ENCODE results near the gene TADA3.

The TADA3 gene

DNA sequence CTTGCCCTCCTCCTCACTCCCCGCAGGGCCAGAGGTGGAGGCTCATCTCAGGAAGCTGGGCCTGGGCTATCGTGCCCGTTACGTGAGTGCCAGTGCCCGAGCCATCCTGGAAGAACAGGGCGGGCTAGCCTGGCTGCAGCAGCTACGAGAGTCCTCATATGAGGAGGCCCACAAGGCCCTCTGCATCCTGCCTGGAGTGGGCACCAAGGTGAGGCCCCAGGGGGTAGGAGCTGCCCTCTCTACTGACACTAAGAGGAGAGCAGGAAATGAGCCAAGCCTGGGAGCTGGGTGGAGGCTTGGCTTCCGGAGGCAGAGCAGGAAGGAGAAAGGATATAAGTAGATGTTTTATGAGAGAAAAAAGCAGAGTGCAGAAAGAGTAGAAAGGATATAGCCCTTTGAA is 37.6 kb downstream of the TADA3 start:
- in situ Hi-C loops (cut with MboI; ENCODE audit: low pct_unique_long_range_greater_than_20kb, low sequenced_read_pairs, unreplicated experiment) = no loop called here
- DNase-seq (ENCODE audit: low spot score) = no peak
- TF ChIP-seq, protein P1, sequence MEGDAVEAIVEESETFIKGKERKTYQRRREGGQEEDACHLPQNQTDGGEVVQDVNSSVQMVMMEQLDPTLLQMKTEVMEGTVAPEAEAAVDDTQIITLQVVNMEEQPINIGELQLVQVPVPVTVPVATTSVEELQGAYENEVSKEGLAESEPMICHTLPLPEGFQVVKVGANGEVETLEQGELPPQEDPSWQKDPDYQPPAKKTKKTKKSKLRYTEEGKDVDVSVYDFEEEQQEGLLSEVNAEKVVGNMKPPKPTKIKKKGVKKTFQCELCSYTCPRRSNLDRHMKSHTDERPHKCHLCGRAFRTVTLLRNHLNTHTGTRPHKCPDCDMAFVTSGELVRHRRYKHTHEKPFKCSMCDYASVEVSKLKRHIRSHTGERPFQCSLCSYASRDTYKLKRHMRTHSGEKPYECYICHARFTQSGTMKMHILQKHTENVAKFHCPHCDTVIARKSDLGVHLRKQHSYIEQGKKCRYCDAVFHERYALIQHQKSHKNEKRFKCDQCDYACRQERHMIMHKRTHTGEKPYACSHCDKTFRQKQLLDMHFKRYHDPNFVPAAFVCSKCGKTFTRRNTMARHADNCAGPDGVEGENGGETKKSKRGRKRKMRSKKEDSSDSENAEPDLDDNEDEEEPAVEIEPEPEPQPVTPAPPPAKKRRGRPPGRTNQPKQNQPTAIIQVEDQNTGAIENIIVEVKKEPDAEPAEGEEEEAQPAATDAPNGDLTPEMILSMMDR (IDR thresholded peaks at IDR 0.05; ENCODE audit: extremely low read depth, insufficient read depth, missing control alignments) = no peak

DNA sequence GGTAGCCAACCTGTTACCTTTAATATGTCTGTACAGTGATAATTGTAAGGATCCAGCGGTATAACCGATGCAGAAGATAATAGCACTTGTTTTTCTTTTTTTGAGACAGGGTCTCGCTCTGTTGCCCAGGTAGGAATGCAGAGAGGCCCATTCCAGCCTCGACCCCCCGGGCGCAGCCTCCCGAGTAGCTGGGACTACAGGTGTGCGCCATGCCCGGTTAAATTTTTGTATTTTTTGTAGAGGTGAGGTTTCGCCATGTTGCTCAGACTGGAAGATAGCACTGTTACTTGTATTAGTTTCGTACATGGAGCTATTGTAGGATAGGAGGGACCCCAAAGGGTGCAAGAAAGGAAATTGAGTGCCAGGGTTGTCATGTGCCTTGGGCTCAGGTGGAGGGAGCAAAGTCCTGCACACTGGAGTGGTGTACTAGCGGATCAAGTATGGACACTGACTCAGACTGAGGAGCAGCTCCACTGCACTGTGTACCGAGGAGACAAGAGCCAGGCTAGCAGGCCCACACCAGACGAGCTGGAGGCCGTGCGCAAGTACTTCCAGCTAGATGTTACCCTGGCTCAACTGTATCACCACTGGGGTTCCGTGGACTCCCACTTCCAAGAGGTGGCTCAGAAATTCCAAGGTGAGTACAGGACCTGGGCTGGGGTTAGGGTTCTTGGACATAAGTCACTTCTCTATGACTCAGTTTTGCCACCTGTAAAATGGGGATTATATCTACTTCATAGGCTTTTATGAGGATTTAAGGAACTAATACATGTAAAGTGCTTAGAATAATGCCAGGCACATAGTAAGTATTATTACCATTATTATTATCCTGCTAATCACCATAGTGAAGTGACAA is 41.5 kb downstream of the TADA3 start:
- peak; percentile 45 for DNase-seq (ENCODE audit: low spot score)
- in situ Hi-C loops (cut with MboI; ENCODE audit: low pct_unique_long_range_greater_than_20kb, low sequenced_read_pairs, unreplicated experiment) = no loop called here
- TF ChIP-seq, protein P1 (IDR thresholded peaks at IDR 0.05; ENCODE audit: extremely low read depth, insufficient read depth, missing control alignments) = no peak

DNA sequence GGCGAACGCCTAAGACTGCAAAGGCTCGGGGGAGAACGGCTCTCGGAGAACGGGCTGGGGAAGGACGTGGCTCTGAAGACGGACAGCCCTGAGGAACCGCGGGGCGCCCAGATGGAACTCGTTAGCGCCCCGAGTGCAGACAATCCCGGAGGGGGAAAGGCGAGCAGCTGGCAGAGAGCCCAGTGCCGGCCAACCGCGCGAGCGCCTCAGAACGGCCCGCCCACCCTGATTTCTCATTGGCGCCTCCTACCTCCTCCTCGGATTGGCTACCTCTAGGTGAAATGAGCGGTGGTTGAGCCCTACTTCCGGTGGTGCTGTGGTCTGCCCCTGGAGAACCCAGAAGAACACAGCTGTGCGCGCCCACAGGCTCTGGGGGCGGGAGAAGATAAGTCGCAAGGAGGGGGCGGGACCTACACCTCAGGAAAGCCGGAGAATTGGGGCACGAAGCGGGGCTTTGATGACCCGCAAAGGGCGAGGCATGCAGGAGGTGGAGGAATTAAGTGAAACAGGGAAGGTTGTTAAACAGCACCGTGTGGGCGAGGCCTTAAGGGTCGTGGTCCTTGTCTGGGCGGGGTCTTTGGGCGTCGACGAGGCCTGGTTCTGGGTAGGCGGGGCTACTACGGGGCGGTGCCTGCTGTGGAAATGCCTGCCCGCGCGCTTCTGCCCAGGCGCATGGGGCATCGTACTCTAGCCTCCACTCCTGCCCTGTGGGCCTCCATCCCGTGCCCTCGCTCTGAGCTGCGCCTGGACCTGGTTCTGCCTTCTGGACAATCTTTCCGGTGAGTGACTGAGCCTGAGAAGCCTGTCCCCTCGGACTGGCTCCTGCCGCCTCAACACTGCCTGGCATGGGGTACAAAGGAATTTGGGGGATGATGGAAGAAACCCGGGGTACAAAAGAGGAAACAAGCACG is 42.4 kb downstream of the TADA3 start, which contains the start of gene OGG1:
OGG1 (plus strand) TSS at position 308 of the 911 bp plus-strand sequence; CDS start at position 643, 335 bp downstream.
- TF ChIP-seq, protein P1 (IDR thresholded peaks at IDR 0.05; ENCODE audit: extremely low read depth, insufficient read depth, missing control alignments) = no peak
- DNase-seq (ENCODE audit: low spot score) = peak; percentile 97
- in situ Hi-C loops (cut with MboI; ENCODE audit: low pct_unique_long_range_greater_than_20kb, low sequenced_read_pairs, unreplicated experiment) = no loop called here

DNA sequence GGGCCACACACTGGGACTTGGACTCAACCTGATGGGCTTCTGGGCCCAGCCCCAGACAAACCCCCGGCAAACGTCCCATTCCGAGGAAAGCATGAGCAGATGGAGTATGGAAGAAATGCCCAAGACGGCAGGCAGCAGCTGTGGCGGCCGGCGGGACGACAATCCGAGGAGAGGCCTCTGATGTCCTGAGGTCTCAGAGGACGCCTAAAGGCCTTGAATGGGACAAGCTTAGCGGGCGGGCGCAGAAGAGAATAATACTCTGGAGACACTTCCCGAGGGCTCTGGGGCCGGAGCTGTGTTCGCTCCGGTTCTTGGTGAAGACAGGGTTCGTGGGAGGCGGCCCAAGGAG is 43.0 kb downstream of the TADA3 start:
- TF ChIP-seq, protein P1 (IDR thresholded peaks at IDR 0.05; ENCODE audit: extremely low read depth, insufficient read depth, missing control alignments) = no peak
- in situ Hi-C loops (cut with MboI; ENCODE audit: low pct_unique_long_range_greater_than_20kb, low sequenced_read_pairs, unreplicated experiment) = no loop called here
- no peak for DNase-seq (ENCODE audit: low spot score)

DNA sequence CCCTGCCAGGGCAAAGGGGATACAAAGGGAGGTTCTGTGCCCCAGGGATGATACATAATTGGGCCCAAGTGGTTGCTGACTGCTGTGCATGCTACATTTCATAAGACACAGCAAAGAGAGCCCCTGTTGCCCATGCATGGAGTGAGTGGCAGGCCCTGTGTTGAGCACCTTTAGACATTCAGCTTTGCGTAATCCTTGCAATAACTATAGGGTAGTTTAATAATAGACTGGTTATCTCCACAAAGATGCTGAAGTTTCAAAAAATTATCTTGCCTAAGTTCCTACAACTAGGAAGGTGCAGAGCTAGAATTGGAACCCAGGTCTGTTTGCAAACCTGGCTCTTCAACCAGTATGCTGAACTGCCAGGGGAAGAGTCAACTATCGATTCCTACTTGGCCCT is 44.2 kb downstream of the TADA3 start:
- DNase-seq (ENCODE audit: low spot score) = no peak
- in situ Hi-C loops (cut with MboI; ENCODE audit: low pct_unique_long_range_greater_than_20kb, low sequenced_read_pairs, unreplicated experiment) = no loop called here
- TF ChIP-seq, protein P1 (IDR thresholded peaks at IDR 0.05; ENCODE audit: extremely low read depth, insufficient read depth, missing control alignments) = no peak

DNA sequence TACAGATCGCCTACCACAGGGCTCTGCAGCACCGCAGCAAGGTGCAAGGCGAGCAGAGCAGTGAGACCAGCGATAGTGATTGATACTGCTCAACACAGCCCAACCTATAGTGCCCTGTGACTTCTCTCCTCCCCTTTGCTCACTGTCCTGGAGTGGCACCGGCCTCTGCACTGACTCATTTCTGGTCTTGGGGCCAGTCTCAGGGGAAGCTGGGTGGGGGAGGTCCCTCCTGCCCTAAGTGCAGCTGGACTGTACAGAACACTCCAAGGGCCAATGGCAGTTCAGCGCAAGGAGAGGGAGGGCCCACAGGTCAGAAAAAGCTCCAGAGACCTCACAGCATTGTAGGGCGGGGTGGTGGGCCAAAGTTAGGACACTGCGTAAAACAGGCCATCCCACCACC is 45.0 kb downstream of the TADA3 start:
- in situ Hi-C loops (cut with MboI; ENCODE audit: low pct_unique_long_range_greater_than_20kb, low sequenced_read_pairs, unreplicated experiment) = no loop called here
- DNase-seq (ENCODE audit: low spot score) = no peak
- TF ChIP-seq, protein P1 (IDR thresholded peaks at IDR 0.05; ENCODE audit: extremely low read depth, insufficient read depth, missing control alignments) = no peak
